Gastroesophageal sphincter (tissue), 3 donors: Measurements from ENCODE around the gene CISH.
A peak's percentile ranks its signal among the peaks of the same experiment; 100 is the strongest.

Experiments used
- EP300 ChIP-seq: sonication (generic); formaldehyde crosslinking; IDR thresholded peaks from one replicate; pipeline ENCODE4 v1.6.1; 2017; ENCODE audit warnings: antibody characterized with exemption, mild to moderate bottlenecking
- POLR2A ChIP-seq, 2 donors: fragments of 450-650 bp; IDR thresholded peaks; one replicate each; pipeline ENCODE4 v1.6.1; 2017; ENCODE audit warnings: antibody characterized with exemption in 2 of 2, mild to moderate bottlenecking in 2 of 2, moderate library complexity in 1 of 2
- POLR2AphosphoS5 ChIP-seq: sonication (generic); formaldehyde crosslinking; IDR thresholded peaks from one replicate; pipeline ENCODE4 v1.6.1; 2017; ENCODE audit warnings: antibody characterized with exemption
- TF ChIP-seq, protein P1 (sequence below), 4 experiments: fragments of 200-600 bp in 2 of 4; fragments of 450-650 bp in 2 of 4; sonication (generic) in 1 of 4; IDR thresholded peaks; one replicate each; pipeline ENCODE4 v1.5.1; 2017 to 2019; ENCODE audit warnings: antibody characterized with exemption in 4 of 4, mild to moderate bottlenecking in 2 of 4, moderate library complexity in 2 of 4

DNA sequence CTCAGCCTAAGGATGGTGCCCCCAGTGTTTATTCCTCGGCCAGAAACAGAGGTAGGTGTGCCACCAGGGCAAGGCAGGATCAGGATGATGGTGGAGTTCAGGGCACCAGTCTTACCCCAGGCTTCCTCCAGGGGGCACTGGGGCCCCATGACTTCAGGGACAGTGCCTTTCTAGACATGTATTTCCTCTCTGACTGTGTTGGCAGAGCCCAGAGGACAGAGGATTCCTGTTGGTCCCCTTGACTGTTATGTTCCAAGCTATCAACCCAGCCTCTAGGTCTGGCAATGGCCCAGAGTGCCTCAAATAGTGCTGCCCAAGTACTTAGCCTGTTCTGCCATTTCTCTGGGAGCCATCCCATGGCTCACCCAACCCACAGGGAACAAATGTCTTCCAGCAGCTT is 39.4 kb downstream of the CISH start:
- TF ChIP-seq, protein P1, sequence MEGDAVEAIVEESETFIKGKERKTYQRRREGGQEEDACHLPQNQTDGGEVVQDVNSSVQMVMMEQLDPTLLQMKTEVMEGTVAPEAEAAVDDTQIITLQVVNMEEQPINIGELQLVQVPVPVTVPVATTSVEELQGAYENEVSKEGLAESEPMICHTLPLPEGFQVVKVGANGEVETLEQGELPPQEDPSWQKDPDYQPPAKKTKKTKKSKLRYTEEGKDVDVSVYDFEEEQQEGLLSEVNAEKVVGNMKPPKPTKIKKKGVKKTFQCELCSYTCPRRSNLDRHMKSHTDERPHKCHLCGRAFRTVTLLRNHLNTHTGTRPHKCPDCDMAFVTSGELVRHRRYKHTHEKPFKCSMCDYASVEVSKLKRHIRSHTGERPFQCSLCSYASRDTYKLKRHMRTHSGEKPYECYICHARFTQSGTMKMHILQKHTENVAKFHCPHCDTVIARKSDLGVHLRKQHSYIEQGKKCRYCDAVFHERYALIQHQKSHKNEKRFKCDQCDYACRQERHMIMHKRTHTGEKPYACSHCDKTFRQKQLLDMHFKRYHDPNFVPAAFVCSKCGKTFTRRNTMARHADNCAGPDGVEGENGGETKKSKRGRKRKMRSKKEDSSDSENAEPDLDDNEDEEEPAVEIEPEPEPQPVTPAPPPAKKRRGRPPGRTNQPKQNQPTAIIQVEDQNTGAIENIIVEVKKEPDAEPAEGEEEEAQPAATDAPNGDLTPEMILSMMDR (IDR thresholded peaks at IDR 0.05), result peak in 2 of 4 experiments; percentile 95 to 96
- TF ChIP-seq POLR2A (IDR thresholded peaks at IDR 0.05), result no peak
- TF ChIP-seq POLR2AphosphoS5, result peak; percentile 11
- TF ChIP-seq EP300, result no peak
